Left cardiac atrium (tissue), 4 donors: ENCODE measurements around the gene ABCG4. TPM values are rescaled to one million over a fixed set of nuclear protein-coding genes. Genes with fewer than 3 reads are reported as not detected.
"Not testable (repeated sequence)": the region's sequence is repeated elsewhere in the genome, so short reads cannot be mapped to it uniquely, and the experiment has no call there.

Experiments
- ATAC-seq, 2 donors: fragments of 200-7000 bp; cut with Tn5 transposase; one replicate each; pipeline ENCODE4 v1.9.1; 2020; ENCODE audit warnings: mild to moderate bottlenecking in 2 of 2, moderate library complexity in 2 of 2
- DNase-seq: peaks from one replicate; pipeline ENCODE4 v3.0.0-alpha.2; 2020
- intact Hi-C, 2 donors: fragments of 100-400 bp; cut with DNase I; formaldehyde crosslinking; loops; one replicate each; pipeline versions ENCODE4 v1.14.1 to v1.15.1; 2022 to 2023
- total RNA-seq, 2 donors: library from RNA; stranded (reverse); fragmentation: NEBNext Ultra II Directional; extraction: Animal tissue kit (Norgen Biotek cat#: 25700); gene quantifications; one replicate each; pipeline ENCODE4 v1.2.1, GENCODE V29; 2021
- donor health status: DM: no; HTN: yes; CAD: no.
- donor health status: DM: no; HTN: yes; CAD: no; lungs with severe emphysema.
- donor health status: DM: yes; HTN: yes; CAD: no.
- donor health status: Dilated cardiomyopathy.

ABCG4 gene
- total RNA-seq, 2 donors from 2014 or later = 0.68 to 1.8 TPM

DNA sequence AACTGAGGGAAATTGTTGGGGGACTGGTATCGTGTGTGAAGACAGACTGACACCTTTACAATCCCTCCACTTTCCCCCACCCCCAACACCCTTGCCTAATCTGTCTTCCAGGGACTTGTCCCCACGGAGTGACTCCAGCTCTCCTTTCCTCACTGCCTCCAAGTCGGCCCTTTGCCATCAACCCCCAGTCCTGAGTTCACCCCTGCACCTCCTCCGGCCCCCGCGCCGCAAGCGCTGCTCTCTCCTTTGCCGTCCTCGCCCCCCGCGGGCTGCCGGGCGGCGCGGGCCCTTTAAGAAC lies 183 bp upstream of the ABCG4 start:
- DNase-seq (peak; percentile 31), ATAC-seq (no peak)
- intact Hi-C loops = no loop called here

DNA sequence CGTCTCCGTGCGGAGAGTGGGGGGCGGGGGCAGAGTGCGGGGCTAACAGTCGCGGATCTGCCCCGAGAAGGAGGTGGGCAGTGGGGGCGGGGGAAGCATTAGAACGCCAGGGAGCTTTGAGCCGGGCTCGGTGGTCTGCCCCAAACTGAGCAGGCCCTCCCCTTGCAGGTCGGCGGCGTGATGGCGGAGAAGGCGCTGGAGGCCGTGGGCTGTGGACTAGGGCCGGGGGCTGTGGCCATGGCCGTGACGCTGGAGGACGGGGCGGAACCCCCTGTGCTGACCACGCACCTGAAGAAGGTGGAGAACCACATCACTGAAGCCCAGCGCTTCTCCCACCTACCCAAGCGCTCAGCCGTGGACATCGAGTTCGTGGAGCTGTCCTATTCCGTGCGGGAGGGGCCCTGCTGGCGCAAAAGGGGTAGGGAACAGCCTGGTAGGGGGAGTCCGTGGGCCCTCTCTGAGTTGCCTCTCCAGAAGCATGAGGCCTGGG lies 979 bp downstream of the ABCG4 start:
- ATAC-seq (peak in 1 of 2 donors; percentile 6), DNase-seq (no peak)
- intact Hi-C loops = no loop called here

DNA sequence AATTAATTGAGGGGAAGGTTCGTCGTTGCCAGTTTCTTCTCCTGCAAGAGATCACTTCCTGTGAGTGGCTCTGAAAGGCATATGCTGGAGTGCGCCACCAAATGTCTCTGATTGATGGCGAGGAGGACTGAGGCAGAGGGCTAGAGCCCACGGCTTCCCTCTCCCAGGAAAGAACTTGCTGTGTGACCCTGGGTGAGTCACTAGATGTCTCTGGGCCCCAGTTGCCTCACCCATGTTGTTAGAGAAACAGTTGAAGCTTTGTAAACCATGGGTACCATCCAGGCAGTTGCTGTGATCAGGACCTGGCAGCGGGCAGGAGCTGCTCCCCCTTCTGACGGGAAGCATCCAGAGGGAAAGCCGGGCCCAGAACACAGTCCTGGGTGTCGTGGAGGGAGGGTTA lies 3.2 kb downstream of the ABCG4 start:
- DNase-seq (no peak), ATAC-seq (no peak)
- intact Hi-C loops = no loop called here

DNA sequence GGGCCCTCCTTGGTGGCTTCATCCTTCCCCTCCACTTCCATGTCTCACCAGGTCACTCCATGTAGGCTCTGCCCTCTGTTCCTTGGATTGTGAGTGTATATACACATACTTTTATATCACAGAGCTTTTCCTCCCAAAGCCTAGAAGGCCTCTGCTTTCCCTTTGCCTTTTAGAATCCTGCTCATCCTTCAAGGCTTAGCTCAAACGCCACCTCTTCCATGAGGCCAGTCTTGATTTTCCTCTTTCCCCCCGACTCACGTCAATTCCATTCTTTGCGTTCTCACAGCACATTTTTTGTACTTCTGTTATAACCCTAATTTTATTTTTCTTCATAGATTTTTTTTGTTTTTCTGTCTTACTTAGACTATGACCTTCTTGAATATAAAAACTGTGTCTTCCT lies 3.8 kb downstream of the ABCG4 start:
- ATAC-seq = no peak
- DNase-seq = no peak
- intact Hi-C loops = no loop called here

DNA sequence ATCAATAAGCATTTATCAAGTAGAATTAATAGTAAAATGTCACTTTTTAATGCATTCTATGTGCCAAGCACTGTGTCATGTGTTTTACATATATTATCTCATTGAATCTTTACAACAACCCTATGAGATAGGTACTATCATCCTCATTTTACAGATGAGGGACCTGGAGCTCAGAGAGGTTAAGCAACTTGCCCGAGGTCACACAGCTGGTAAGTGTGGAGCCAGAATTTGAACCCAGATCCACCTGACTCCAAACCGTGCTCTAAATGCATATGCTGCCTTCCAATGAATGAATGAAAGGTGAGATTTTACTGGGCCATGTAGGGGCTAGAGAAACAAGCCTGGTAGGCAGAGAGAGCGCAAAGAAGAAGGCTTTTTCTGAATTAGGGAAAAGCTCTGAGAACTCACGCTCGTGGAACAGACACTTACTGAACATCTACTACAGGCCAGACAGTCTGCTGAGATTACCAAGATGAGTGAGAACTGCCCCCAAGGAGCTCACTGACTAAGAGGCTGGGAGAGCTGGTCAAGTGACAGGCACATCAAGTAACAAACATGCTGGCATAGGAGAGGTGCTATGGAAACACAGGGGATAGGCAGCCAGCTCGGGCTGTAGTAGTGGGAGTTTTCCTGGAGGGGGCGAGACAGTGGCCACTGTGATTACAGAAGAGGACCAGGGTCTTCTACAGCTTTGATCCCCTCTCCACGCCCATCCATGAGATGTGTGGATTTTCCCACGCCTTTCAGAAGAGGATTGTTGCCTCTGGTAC lies 4.4 kb downstream of the ABCG4 start:
- no peak for DNase-seq
- intact Hi-C loops = no loop called here

DNA sequence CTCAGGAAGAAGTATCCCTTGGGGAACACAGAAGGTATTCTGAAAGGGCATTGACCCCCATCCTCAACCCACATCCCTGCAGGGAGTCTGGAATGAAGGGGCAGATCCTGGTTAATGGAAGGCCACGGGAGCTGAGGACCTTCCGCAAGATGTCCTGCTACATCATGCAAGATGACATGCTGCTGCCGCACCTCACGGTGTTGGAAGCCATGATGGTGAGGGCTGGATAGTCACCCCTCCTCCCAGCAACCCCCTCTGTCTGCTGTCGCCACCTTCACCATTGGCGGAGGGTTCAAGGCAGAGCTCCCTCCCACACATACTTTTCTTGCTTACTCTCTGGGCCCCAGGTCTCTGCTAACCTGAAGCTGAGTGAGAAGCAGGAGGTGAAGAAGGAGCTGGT lies 5.3 kb downstream of the ABCG4 start:
- intact Hi-C loops = no loop called here
- ATAC-seq (no peak), DNase-seq (no peak)

More for the DNA sequence above, 4.4 kb downstream of the ABCG4 start:
- ATAC-seq = no peak

DNA sequence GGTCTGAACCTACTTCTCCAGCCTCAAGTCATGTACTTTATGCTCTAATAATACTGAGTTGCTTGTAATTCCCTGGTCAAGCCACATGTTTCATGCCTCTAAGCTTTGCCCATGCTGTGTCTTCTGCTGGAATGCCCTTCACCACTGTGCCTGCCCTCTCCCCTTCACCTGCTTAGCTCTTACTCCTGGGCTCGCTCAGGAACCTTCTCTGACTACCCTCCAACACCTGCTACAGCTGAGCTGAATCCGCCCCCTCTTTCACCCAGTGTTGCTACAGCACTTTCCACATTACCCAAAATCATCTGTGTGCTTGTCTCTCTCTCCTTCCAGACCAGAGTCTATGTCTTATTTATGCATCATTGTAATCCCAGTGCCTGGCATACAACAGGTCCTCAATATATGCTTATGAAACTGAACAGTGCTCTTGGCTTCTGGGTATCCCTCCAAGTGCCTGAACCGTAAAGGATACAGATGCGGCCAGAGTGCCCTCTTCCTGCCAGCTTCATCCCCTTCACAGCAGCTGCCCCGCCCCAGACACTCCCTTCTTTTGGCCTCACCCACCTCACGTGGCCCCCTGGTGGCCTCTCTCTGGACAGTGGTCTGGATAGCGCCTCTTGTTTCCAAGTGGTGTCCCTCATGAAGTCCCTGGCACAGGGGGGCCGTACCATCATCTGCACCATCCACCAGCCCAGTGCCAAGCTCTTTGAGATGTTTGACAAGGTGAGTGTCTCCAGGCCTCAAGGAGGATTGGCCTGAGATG lies 7.1 kb downstream of the ABCG4 start:
- ATAC-seq (no peak), DNase-seq (no peak)
- intact Hi-C loops = no loop called here

DNA sequence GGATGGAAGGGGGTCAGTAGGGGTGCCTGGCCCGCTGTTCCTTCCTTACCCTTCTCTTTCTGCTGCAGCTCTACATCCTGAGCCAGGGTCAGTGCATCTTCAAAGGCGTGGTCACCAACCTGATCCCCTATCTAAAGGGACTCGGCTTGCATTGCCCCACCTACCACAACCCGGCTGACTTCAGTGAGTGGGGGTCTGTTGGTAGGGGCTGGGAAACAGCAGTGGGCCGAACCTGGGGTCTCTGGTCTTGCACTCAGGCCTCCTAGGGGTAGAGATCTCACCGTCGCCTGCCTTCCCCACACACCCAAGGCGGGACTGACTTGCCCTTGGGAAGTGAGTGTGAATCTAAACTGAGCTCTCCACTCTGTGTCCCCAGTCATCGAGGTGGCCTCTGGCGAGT lies 7.6 kb downstream of the ABCG4 start:
- intact Hi-C loops = no loop called here
- DNase-seq = no peak
- ATAC-seq = no peak

DNA sequence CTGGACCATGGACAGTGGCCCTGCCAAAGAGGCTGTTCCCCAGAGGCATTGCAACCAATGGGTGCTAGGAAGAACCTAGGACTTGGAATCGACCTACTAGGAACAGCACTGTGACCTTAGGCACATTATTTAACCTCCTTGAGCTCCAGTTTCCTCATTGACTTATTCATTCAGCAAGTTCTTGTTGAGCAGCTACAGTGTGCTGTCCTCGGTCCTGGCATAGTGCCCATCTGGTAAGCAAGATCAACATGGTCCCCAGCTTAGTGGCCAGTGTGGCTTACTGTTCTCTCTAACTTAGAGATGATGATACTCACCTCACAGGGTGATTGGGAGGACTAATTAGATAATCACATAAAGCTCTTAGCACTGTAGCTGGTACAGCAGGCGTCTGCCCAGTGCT lies 8.2 kb downstream of the ABCG4 start:
- DNase-seq (no peak), ATAC-seq (no peak)
- intact Hi-C loops = no loop called here

DNA sequence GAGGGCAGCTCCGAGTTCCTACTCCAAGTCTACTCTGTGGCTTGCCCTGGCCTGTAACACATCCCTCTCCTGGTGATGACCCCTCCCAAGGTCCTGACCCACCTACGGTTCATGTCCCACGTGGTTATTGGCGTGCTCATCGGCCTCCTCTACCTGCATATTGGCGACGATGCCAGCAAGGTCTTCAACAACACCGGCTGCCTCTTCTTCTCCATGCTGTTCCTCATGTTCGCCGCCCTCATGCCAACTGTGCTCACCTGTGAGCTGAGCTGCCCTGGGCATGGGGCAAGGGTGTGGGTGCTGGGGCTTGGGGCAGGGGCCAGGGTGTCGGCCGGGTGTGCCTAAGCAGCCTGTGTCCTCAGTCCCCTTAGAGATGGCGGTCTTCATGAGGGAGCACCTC lies 9.6 kb downstream of the ABCG4 start:
- ATAC-seq (no peak), DNase-seq (no peak)
- intact Hi-C loops = no loop called here

DNA sequence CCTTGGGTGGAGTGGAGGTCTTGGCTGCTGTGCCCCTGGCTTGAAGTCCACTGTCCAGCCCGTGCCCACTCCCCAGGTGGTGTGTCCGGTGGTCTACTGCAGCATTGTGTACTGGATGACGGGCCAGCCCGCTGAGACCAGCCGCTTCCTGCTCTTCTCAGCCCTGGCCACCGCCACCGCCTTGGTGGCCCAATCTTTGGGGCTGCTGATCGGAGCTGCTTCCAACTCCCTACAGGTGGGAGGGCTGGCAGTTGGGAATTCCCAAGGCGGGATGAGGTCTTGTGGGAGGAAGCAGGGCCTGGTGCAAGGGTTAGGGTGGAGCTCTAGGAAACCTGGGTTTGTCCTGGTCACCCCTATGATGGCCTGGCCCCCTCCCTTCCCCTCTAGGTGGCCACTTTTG lies 11.3 kb downstream of the ABCG4 start:
- DNase-seq (no peak), ATAC-seq (no peak)
- intact Hi-C loops = no loop called here

DNA sequence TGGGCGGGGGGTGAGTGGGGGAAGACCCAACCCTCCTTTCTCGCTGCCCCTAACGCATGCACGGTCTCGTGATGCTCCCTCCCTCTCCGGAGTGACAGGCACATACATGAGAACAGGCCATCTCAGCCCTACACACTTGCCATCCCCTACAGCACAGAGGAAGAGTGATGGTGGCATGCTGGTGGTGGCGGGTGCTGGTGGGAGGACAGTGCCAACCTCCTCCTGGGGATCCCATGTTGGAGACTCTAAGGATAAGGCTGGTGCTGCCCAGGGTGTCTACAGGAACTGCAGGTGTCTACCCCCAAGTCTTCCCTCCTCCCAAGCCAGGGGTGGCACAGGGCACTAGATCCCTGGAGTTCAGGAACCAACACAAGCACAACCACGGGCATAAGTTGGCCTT lies 13.0 kb downstream of the ABCG4 start:
- DNase-seq (no peak), ATAC-seq (no peak)
- intact Hi-C loops = no loop called here

DNA sequence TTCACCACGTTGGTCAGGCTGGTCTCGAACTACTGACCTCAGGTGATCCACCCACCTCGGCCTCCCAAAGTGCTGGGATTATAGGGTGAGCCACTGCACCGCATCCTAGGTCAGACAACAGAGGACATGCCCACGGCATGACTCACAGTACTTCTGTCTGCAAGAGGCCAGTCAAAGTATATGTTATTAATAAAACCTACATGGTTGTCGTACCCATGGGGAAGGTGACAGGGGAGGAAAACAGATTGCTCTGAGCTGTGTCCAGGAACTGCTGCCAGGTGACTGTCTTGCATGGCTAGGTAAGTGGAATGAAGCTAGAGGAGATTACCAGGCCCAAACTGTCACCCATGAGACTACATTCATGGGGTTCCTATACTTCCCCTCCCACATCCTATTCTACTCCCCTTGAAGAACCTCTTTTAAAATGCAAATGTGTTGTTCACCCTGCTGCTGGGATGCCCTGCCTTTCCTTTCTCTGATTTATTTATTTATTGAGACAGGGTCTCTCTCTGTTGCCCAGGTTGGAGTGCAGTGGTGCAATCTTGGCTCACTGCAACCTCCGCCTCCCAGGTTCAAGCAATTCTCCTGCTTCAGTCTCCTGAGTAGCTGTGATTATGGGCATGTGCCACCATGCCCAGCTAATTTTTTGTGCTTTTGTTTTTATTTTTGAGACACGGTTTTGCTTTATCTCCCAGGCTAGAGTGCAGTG lies 17.7 kb downstream of the ABCG4 start:
- intact Hi-C loops = no loop called here
- DNase-seq (no peak), ATAC-seq (no peak)

DNA sequence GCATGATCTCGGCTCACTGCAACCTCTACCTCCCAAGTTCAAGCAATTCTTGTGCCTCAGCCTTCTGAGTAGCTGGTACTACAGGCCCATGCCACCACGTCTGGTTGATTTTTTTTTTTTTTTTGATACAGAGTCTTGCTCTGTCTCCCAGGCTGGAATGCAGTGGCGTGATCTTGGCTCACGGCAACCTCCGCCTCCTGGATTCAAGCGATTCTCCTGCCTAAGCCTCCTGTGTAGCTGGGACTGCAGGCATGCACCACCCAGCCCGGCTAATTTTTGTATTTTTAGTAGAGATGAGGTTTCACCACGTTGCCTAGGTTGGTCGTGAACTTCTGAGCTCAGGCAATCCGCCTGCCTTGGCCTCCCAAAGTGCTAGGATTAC lies 18.2 kb downstream of the ABCG4 start:
- ATAC-seq, intact Hi-C loops, DNase-seq: not testable (repeated sequence)

DNA sequence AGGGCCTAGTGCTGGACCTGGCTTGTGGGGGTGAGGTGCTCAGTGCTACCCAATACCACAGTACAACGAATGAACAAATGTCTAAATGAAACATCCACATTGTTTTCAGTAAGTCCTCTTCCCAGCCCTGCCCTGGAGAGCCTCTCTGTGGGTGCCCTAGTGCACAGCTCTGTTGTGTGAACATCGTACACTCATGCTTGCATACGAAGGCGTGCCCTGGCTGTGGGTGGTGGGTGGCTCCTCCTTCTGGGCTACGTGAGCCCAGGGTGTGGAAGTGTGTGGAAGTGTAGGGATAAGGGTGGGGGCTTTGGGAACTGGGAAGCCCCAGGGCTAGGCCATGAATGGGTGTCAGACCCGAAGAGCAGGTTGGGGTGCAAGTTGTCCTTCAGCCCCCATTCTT lies 19.1 kb downstream of the ABCG4 start:
- ATAC-seq (peak in 1 of 2 donors; percentile 58), DNase-seq (no peak)
- intact Hi-C loops = no loop called here

DNA sequence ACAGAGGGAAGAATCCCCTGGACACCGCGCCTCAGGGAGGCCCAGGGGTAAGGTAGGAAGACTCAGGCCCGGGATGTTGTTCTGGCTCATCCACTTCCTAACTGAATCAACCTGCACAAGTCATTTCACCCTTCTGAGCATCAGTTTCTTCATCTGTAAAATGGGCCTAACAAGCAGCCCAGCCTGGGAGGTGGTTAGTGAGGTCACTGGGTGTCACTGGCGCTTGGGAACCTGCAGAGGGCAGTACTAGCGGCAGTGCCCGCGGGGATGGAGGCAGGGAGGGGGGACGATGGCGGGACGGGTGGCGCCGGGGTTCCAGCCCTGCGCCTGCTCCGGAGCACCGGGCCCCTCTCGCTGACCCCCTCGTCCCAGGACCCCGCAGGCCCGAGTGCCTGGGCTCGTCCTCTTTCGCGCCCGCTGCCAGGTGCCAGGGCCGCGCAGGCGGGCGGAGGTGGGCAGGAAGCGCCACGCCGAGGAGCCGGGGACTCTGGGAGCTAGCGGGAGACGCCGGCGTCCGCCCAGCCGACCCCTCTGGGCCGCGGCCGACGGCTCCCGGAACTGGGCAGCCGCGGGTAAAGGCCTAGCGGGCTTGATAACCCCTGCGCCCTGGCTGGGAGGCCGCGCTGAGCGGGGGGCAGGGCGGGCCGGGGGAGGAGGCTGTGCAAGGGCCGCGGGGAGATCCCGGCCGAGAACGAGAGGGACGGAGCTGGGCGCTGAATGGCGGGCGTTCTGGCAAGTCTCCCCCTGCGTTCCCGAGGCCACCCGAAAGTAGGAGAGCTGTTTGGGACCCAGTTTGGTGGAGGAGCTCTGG lies 19.8 kb downstream of the ABCG4 start, which contains the start of gene NLRX1:
Gene NLRX1 (plus strand): TSS at position 255 of the 811 bp plus-strand sequence. CDS start 2,679 bp downstream, outside the sequence.
- DNase-seq (peak; percentile 87), ATAC-seq (peak; percentile 96)
- intact Hi-C loops = no loop called here

DNA sequence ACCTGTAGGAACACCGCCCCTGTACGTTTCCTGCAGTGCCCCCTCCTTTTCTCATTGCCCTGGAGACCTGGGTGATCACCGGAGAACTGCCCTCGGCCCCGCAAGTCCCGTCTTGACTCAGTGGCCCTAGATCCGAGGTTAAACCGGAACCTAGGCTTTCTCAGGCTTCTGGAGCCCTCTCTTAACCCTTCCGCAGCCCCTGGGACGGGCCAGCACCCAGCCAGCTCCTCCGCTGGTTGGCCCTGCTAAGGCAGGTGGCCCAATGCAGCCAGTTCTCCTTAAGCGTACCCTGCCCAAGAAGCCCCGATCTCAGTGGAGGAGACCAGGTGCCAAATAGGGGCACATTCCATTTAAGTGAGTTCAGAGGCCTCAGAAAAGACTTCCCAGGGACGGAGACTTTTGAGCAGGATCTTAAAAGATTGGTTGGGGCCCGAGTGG lies 20.4 kb downstream of the ABCG4 start:
- intact Hi-C loops = no loop called here
- ATAC-seq (peak; percentile 71 to 75), DNase-seq (peak; percentile 52)

DNA sequence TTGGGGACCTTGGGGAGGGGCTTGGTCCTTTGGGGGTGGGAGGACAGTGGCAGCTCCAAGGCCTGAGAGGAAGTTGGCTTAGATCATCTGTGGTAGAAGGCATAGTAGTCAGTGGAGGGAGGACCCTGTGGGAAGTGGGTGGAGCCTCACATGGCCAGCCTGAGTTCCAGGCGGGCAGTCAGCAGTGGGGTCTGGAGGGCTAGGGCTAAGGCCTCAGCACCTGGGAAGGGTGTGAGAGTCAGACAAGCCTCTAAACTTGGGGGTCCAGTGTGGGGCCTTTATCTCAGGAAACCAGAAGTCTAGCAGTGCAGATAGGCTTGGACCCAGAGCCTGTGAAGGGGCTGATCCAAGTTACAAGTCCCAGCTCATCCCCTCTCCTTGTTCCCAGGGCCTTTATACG lies 23.7 kb downstream of the ABCG4 start:
- DNase-seq (peak; percentile 38), ATAC-seq (no peak)
- intact Hi-C loops = no loop called here

DNA sequence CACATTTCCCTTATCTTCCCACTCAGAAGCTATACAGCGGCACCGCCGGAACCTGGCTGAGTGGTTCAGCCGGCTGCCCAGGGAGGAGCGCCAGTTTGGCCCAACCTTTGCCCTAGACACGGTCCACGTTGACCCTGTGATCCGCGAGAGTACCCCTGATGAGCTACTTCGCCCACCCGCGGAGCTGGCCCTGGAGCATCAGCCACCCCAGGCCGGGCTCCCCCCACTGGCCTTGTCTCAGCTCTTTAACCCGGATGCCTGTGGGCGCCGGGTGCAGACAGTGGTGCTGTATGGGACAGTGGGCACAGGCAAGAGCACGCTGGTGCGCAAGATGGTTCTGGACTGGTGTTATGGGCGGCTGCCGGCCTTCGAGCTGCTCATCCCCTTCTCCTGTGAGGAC lies 24.6 kb downstream of the ABCG4 start:
- ATAC-seq (no peak), DNase-seq (no peak)
- intact Hi-C loops = no loop called here
